Lung (tissue), 12 donors: ENCODE measurements around the gene SMLR1. TPM values are rescaled to one million over a fixed set of nuclear protein-coding genes. Genes with fewer than 3 reads are reported as not detected.

Source experiments
- ATAC-seq: fragments of 200-7000 bp; cut with Tn5 transposase; one replicate; pipeline ENCODE4 v1.9.1; 2020; ENCODE audit warnings: moderate number of reproducible peaks; ENCODE audit not compliant: insufficient read depth, low FRiP score
- DNase-seq, 3 donors: peaks; one replicate each; pipeline ENCODE4 v3.0.0-alpha.2; 2013 to 2017
- H3K27ac ChIP-seq, 2 donors: one replicate each; pipeline ENCODE4 v1.5.1; 2013; ENCODE audit warnings: mild to moderate bottlenecking in 2 of 2, moderate library complexity in 2 of 2, control low read depth in 1 of 2, inconsistent platforms in 1 of 2, low read depth in 1 of 2, low read length in 1 of 2
- H3K27me3 ChIP-seq, 3 donors: one replicate each; pipeline ENCODE4 v1.5.1; 2013; ENCODE audit warnings: low read length in 2 of 3; ENCODE audit not compliant: control insufficient read depth in 3 of 3, insufficient read depth in 3 of 3
- H3K36me3 ChIP-seq, 4 donors: one replicate each; pipeline ENCODE4 v1.5.1; 2013; ENCODE audit warnings: low read length in 4 of 4, mild to moderate bottlenecking in 1 of 4, moderate library complexity in 1 of 4; ENCODE audit not compliant: control insufficient read depth in 4 of 4, insufficient read depth in 4 of 4
- H3K4me1 ChIP-seq, 5 donors: one replicate each; pipeline ENCODE4 v1.5.1; 2013; ENCODE audit warnings: low read length in 5 of 5, mild to moderate bottlenecking in 2 of 5, moderate library complexity in 1 of 5; ENCODE audit not compliant: control insufficient read depth in 5 of 5, insufficient read depth in 5 of 5
- H3K4me3 ChIP-seq: one replicate; pipeline ENCODE4 v1.5.1; 2013; ENCODE audit warnings: mild to moderate bottlenecking, control low read depth, moderate library complexity
- H3K9ac ChIP-seq, 2 donors: one replicate each; pipeline ENCODE4 v1.5.1; 2013; ENCODE audit warnings: low read length in 2 of 2, control low read depth in 1 of 2; ENCODE audit not compliant: insufficient read depth in 1 of 2
- H3K9me3 ChIP-seq, 4 donors: one replicate each; pipeline ENCODE4 v1.5.1; 2013; ENCODE audit warnings: low read length in 3 of 4, mild to moderate bottlenecking in 1 of 4, moderate library complexity in 1 of 4; ENCODE audit not compliant: control insufficient read depth in 4 of 4, insufficient read depth in 3 of 4
- WGBS, 2 donors: extraction: QIAGEN DNeasy Blood & Tissue Kit; methylation state at CpG; one replicate each; pipeline ENCODE4 v1.1.7; 2013; 5-methylcytosine and 5-hydroxymethylcytosine counted together
- polyA plus RNA-seq, 2 donors: library from polyadenylated mRNA; stranded (reverse); fragments of 200-250 nt; gene quantifications; one replicate each; pipeline ENCODE4 v1.2.1, GENCODE V29; 2013
- total RNA-seq, 2 donors: library from RNA; depleted of rRNA in 1 of 2; stranded (reverse); fragments of >200 nt in 1 of 2; gene quantifications; one replicate each; pipeline ENCODE4 v1.2.1, GENCODE V29; 2014 to 2021
- TF ChIP-seq, protein P1 (sequence below): IDR thresholded peaks from 2 replicates; pipeline ENCODE4 v1.5.1; 2012; ENCODE audit warnings: mild to moderate bottlenecking; ENCODE audit errors: control extremely low read depth, extremely low read depth
- donor health status: control.
- donor health status: control.
- donor health status: Bipolar disorder and iron deficiency.
- donor health status: healthy.
- donor health status: DM: yes; HTN: yes; CAD: no.

SMLR1 gene
- total and polyA plus RNA-seq, 4 donors, result not detected

DNA sequence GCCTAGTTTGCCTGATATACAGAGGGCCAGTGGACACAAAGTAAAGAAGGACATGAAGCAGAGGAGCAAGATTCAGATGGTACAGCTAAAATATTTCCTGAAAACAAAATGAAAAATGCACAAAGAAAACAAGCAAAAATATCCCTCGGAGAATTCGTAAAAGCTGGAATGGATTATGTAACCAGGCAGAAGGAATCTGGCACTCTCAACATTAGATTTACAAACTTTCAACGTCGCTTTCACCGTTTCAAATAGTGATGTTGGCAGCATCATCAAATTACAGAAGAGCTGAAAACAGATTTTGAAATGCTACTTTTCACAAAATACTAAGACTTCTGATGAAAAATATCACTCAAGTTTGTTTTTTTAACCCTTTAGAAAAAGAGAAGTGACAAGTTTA, 11.7 kb downstream of the SMLR1 start:
- H3K9me3 ChIP-seq, result no peaks in the 10 kb centered on the region
- ATAC-seq, result no peak
- H3K27ac ChIP-seq, result no peak overlapping the region
- WGBS, 2 donors, result 77 to 86% methylated on average over 5 of the region's 5 CpGs
- H3K27me3 ChIP-seq, result no peaks in the 10 kb centered on the region
- H3K4me3 ChIP-seq, result no peak overlapping the region
- H3K9ac ChIP-seq, result no peak overlapping the region
- H3K4me1 ChIP-seq, result no peaks in the 10 kb centered on the region
- DNase-seq, result no peak
- TF ChIP-seq, protein P1, sequence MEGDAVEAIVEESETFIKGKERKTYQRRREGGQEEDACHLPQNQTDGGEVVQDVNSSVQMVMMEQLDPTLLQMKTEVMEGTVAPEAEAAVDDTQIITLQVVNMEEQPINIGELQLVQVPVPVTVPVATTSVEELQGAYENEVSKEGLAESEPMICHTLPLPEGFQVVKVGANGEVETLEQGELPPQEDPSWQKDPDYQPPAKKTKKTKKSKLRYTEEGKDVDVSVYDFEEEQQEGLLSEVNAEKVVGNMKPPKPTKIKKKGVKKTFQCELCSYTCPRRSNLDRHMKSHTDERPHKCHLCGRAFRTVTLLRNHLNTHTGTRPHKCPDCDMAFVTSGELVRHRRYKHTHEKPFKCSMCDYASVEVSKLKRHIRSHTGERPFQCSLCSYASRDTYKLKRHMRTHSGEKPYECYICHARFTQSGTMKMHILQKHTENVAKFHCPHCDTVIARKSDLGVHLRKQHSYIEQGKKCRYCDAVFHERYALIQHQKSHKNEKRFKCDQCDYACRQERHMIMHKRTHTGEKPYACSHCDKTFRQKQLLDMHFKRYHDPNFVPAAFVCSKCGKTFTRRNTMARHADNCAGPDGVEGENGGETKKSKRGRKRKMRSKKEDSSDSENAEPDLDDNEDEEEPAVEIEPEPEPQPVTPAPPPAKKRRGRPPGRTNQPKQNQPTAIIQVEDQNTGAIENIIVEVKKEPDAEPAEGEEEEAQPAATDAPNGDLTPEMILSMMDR, result no peak
- H3K36me3 ChIP-seq, result peaks cover 0 to 3% (median under 1%) of the 10 kb centered on the region in 4 donors

DNA sequence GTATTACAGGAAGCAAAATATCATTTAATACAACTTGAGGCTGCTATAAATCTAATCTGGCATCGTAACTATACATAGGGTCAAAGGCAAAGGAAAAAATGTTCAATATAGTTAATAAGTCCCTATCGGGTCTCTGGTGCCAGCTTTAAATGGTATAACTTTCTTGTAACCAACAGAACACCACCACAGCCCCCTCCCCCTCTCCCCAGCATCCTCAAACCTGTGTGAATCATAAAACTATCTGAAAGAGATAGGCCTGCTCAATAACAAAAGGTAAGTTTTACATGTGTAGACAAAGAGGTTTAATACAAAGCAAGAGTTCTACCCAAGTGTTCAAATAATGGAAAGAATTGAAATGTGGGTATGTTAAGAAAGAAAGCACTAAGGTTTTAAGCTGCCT, 12.2 kb downstream of the SMLR1 start:
- no peaks in the 10 kb centered on the region for H3K27me3 ChIP-seq
- DNase-seq, result no peak
- peaks cover 0 to 3% (median under 1%) of the 10 kb centered on the region in 4 donors for H3K36me3 ChIP-seq
- H3K9ac ChIP-seq, result no peak overlapping the region
- ATAC-seq, result no peak
- no peak overlapping the region for H3K4me3 ChIP-seq
- WGBS, 2 donors, result 87 to 88% methylated on average over 2 of the region's 2 CpGs
- no peaks in the 10 kb centered on the region for H3K9me3 ChIP-seq
- TF ChIP-seq, protein P1, result no peak
- H3K4me1 ChIP-seq, result no peaks in the 10 kb centered on the region
- H3K27ac ChIP-seq, result no peak overlapping the region

DNA sequence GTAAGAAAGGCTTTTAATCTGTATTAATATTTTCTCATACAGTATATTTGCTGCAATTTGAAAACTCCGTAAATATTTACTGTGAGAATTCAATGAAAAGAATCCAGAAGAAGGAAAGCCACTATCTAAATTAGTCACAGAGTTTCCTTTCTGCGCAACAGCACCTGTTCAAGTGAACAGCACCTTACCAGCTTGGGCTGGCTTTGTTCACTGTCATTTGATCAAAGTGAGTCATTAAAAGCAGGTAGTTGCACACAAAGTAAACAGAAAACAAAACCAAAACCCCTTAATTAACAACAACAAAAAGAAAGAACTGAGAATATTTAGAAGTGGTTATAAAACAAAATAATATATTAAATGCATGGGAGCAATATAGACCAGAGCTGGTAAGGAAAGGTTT, 12.8 kb downstream of the SMLR1 start:
- ATAC-seq, result no peak

More for the DNA sequence above, 12.8 kb downstream of the SMLR1 start:
- no peak overlapping the region for H3K9ac ChIP-seq
- no peaks in the 10 kb centered on the region for H3K27me3 ChIP-seq
- TF ChIP-seq, protein P1, result no peak
- peaks cover 0 to 3% (median under 1%) of the 10 kb centered on the region in 4 donors for H3K36me3 ChIP-seq
- H3K9me3 ChIP-seq, result no peaks in the 10 kb centered on the region
- no peak overlapping the region for H3K27ac ChIP-seq
- H3K4me1 ChIP-seq, result no peaks in the 10 kb centered on the region
- DNase-seq, result no peak
- WGBS, 2 donors, result 95 to 98% methylated on average over 2 of the region's 2 CpGs
- no peak overlapping the region for H3K4me3 ChIP-seq
